SU-DHL-6 (cell line): ENCODE measurements around the gene LGALS8.

Source experiments
- H2AFZ ChIP-seq: fragments of 200-600 bp; sonication (generic); 2 replicates; pipeline ENCODE4 v1.6.1; 2014; ENCODE audit warnings: low read depth, mild to moderate bottlenecking, moderate library complexity, mixed read lengths, antibody characterized with exemption, low read length; ENCODE audit not compliant: severe bottlenecking
- H3F3A ChIP-seq: fragments of 200-600 bp; shearing (Covaris generic); 2 replicates; pipeline ENCODE4 v1.6.0; 2016; ENCODE audit warnings: antibody characterized with exemption, mild to moderate bottlenecking; ENCODE audit not compliant: insufficient read depth
- H3K27ac ChIP-seq: fragments of 200-600 bp; sonication (generic); 2 replicates; pipeline ENCODE4 v1.5.1; 2016; ENCODE audit warnings: low read depth, mild to moderate bottlenecking, low read length, moderate library complexity, mixed read lengths
- H3K27me3 ChIP-seq: fragments of 200-600 bp; sonication (generic), shearing (Covaris generic); 2 replicates; pipeline ENCODE4 v1.6.0; 2014; ENCODE audit warnings: mild to moderate bottlenecking, low read length
- H3K36me3 ChIP-seq: fragments of 200-600 bp; sonication (generic); 2 replicates; pipeline ENCODE4 v1.6.1; 2014; ENCODE audit warnings: mild to moderate bottlenecking, low read length, mixed read lengths
- H3K4me2 ChIP-seq: fragments of 300-600, 200-600 bp; shearing (Covaris generic), sonication (generic); 2 replicates; pipeline ENCODE4 v1.6.0; 2014; ENCODE audit warnings: low read length, low read depth, mild to moderate bottlenecking; ENCODE audit not compliant: poor library complexity, severe bottlenecking
- H3K4me3 ChIP-seq: fragments of 200-600 bp; sonication (generic); 2 replicates; pipeline ENCODE4 v1.5.1; 2014; ENCODE audit warnings: antibody characterized with exemption, low read length, mild to moderate bottlenecking, mixed read lengths; ENCODE audit not compliant: insufficient read depth, poor library complexity, severe bottlenecking
- H3K79me2 ChIP-seq: fragments of 200-600 bp; sonication (generic); 2 replicates; pipeline ENCODE4 v1.6.1; 2014; ENCODE audit warnings: mild to moderate bottlenecking, low read length, moderate library complexity; ENCODE audit not compliant: insufficient read depth
- H3K9ac ChIP-seq: fragments of 200-600 bp; sonication (generic); 2 replicates; pipeline ENCODE4 v1.7.0; 2014; ENCODE audit warnings: mild to moderate bottlenecking, low read length
- H3K9me2 ChIP-seq: fragments of 200-600 bp; sonication (generic); replicated peaks from 2 replicates; pipeline ENCODE4 v1.6.1; 2014; ENCODE audit warnings: low read length; ENCODE audit not compliant: insufficient read depth
- H3K9me3 ChIP-seq: fragments of 200-600 bp; sonication (generic); 2 replicates; pipeline ENCODE4 v1.6.1; 2014; ENCODE audit warnings: low read length, mixed read lengths; ENCODE audit not compliant: insufficient read depth
- H4K20me1 ChIP-seq: fragments of 200-600 bp; sonication (generic); 2 replicates; pipeline ENCODE4 v1.6.1; 2014; ENCODE audit warnings: low read depth, mild to moderate bottlenecking, antibody characterized with exemption, low read length, moderate library complexity, mixed read lengths
- EZH2phosphoT487 ChIP-seq: fragments of 200-600 bp; sonication (generic), shearing (Covaris generic); conservative IDR thresholded peaks from 2 replicates; pipeline ENCODE4 v1.6.1; 2018; ENCODE audit warnings: mild to moderate bottlenecking, antibody characterized with exemption, low read length, moderate library complexity, mixed read lengths
- TF ChIP-seq, protein P1 (sequence below): fragments of 200-600 bp; sonication (generic); IDR thresholded peaks from one replicate; pipeline ENCODE4 v1.5.1; 2017; ENCODE audit warnings: antibody characterized with exemption, mild to moderate bottlenecking, low read length, moderate library complexity; ENCODE audit not compliant: insufficient read depth, poor library complexity, severe bottlenecking

The LGALS8 gene

GRCh38 chr1:236532850-236533249 lies 9.1 kb downstream of the LGALS8 start:
- H3K4me3 ChIP-seq, result no peak overlapping the region
- H3K27me3 ChIP-seq, result no peaks in the 10 kb centered on the region
- no peaks in the 10 kb centered on the region for H3K79me2 ChIP-seq
- TF ChIP-seq EZH2phosphoT487, result no peak
- TF ChIP-seq, protein P1, sequence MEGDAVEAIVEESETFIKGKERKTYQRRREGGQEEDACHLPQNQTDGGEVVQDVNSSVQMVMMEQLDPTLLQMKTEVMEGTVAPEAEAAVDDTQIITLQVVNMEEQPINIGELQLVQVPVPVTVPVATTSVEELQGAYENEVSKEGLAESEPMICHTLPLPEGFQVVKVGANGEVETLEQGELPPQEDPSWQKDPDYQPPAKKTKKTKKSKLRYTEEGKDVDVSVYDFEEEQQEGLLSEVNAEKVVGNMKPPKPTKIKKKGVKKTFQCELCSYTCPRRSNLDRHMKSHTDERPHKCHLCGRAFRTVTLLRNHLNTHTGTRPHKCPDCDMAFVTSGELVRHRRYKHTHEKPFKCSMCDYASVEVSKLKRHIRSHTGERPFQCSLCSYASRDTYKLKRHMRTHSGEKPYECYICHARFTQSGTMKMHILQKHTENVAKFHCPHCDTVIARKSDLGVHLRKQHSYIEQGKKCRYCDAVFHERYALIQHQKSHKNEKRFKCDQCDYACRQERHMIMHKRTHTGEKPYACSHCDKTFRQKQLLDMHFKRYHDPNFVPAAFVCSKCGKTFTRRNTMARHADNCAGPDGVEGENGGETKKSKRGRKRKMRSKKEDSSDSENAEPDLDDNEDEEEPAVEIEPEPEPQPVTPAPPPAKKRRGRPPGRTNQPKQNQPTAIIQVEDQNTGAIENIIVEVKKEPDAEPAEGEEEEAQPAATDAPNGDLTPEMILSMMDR, result no peak
- H3K9ac ChIP-seq, result no peak overlapping the region
- H3K9me2 ChIP-seq, result no peaks in the 10 kb centered on the region
- H3F3A ChIP-seq, result no peaks in the 10 kb centered on the region; the same call in 1 of the 2 replicates
- no peak overlapping the region for H2AFZ ChIP-seq
- H3K9me3 ChIP-seq, result no peaks in the 10 kb centered on the region
- H4K20me1 ChIP-seq, result no peaks in the 10 kb centered on the region
- no peak overlapping the region for H3K4me2 ChIP-seq
- peak overlapping the region; percentile 66; the same call in 1 of the 2 replicates for H3K27ac ChIP-seq
- no peaks in the 10 kb centered on the region for H3K36me3 ChIP-seq

DNA sequence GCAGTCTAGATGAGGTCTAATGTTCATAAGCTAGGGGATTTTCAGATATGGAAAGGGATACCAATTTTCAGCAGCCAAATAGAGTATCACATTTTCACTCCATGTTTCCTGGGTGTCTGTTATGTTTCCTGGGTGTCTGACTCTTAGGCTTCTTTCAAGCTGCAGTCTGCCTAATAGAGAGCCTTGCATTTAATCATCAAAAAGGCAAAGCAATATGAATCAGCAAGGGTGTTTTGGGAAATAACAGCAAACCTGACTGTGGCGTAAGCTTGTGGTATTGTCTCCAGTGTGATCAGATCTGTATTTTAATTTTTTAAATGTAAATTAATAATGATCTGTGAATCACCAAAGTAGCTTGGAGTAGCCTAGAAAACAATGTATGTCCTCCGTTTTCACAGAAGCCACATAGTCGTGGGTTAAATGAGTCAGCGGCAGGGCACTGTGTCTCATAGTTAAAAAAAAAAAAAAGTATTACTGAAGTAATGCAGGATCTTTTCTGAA lies 10.4 kb downstream of the LGALS8 start:
- Histone ChIP-seq H3K27me3 (no peaks in the 10 kb centered on the region), H2AFZ (no peak overlapping the region), H4K20me1 (no peaks in the 10 kb centered on the region), H3K9me2 (no peaks in the 10 kb centered on the region), H3K9ac (no peak overlapping the region), H3K9me3 (no peaks in the 10 kb centered on the region), H3K4me3 (no peak overlapping the region), H3K4me2 (no peak overlapping the region), H3F3A (no peaks in the 10 kb centered on the region; the same call in 1 of the 2 replicates), H3K36me3 (no peaks in the 10 kb centered on the region), H3K79me2 (no peaks in the 10 kb centered on the region), H3K27ac (no peak overlapping the region)
- TF ChIP-seq EZH2phosphoT487, result no peak
- TF ChIP-seq, protein P1, result no peak

DNA sequence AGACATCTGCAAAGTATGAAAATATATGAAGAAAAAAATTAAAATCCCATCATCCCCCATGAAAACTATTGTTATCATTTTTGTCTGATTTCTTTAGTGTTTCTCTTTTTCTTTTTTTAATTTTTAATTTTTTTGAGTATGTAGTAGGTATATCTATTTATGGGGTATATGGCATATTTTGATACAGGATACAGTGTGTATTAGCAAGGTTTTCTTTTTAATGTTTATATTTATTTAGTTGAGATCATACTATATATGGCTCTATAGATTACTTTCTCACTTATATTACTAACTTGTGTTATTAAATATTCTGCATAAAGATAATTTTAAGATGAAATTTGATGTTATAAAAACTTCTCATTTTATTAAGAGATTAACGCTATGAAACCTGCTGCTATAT lies 11.4 kb downstream of the LGALS8 start:
- no peaks in the 10 kb centered on the region for H4K20me1 ChIP-seq

More for the DNA sequence above, 11.4 kb downstream of the LGALS8 start:
- no peaks in the 10 kb centered on the region for H3K9me3 ChIP-seq
- H3K79me2 ChIP-seq, result no peaks in the 10 kb centered on the region
- H3K27me3 ChIP-seq, result no peaks in the 10 kb centered on the region
- H3K4me2 ChIP-seq, result no peak overlapping the region
- H3F3A ChIP-seq, result no peaks in the 10 kb centered on the region; the same call in 1 of the 2 replicates
- H3K36me3 ChIP-seq, result no peaks in the 10 kb centered on the region
- TF ChIP-seq, protein P1, result no peak
- TF ChIP-seq EZH2phosphoT487, result no peak
- no peaks in the 10 kb centered on the region for H3K9me2 ChIP-seq
- H3K4me3 ChIP-seq, result no peak overlapping the region
- H2AFZ ChIP-seq, result no peak overlapping the region
- H3K27ac ChIP-seq, result no peak overlapping the region
- no peak overlapping the region for H3K9ac ChIP-seq
